KMS-11 (cell line): Measurements from ENCODE around the gene GLIS1.

ENCODE experiments used
- H2AFZ ChIP-seq: fragments of 200-600 bp; sonication (generic); 2 replicates; pipeline ENCODE4 v1.6.1; 2016; ENCODE audit warnings: antibody characterized with exemption, mixed run types, low read depth
- H3K27ac ChIP-seq: fragments of 200-600 bp; sonication (generic); 2 replicates; pipeline ENCODE4 v1.6.1; 2016; ENCODE audit warnings: mild to moderate bottlenecking, mixed run types
- H3K27me3 ChIP-seq: fragments of 200-600 bp; sonication (generic); 2 replicates; pipeline ENCODE4 v1.6.1; 2017; ENCODE audit warnings: mild to moderate bottlenecking, low read depth, mixed run types, moderate library complexity; ENCODE audit not compliant: insufficient read depth
- H3K36me3 ChIP-seq: fragments of 200-600 bp; sonication (generic); 2 replicates; pipeline ENCODE4 v1.6.1; 2017; ENCODE audit warnings: mild to moderate bottlenecking, mixed run types; ENCODE audit not compliant: insufficient read depth
- H3K4me1 ChIP-seq: fragments of 200-600 bp; sonication (generic); 2 replicates; pipeline ENCODE4 v1.6.1; 2016; ENCODE audit warnings: mild to moderate bottlenecking, low read depth, mixed run types; ENCODE audit not compliant: poor library complexity, severe bottlenecking
- H3K4me2 ChIP-seq: fragments of 200-600 bp; sonication (generic); 2 replicates; pipeline ENCODE4 v1.7.0; 2016; ENCODE audit warnings: mild to moderate bottlenecking, mixed run types
- H3K4me3 ChIP-seq: fragments of 200-600 bp; sonication (generic); IDR thresholded peaks from 2 replicates; pipeline ENCODE4 v1.6.1; 2017; ENCODE audit warnings: low read depth, low read length, mixed read lengths; ENCODE audit not compliant: insufficient read depth
- H3K79me2 ChIP-seq: fragments of 200-600 bp; sonication (generic); 2 replicates; pipeline ENCODE4 v1.6.1; 2016; ENCODE audit warnings: low read depth, mixed run types; ENCODE audit not compliant: insufficient read depth
- H3K9ac ChIP-seq: fragments of 200-600 bp; sonication (generic); 2 replicates; pipeline ENCODE4 v1.6.1; 2016; ENCODE audit warnings: mild to moderate bottlenecking, mixed run types
- H4K20me1 ChIP-seq: fragments of 200-600 bp; sonication (generic); 2 replicates; pipeline ENCODE4 v1.6.1; 2016; ENCODE audit warnings: mild to moderate bottlenecking, mixed run types; ENCODE audit not compliant: insufficient read depth
- TF ChIP-seq, protein P1 (sequence below): fragments of 200-600 bp; sonication (generic); conservative IDR thresholded peaks from 2 replicates; pipeline ENCODE4 v1.6.1; 2017; ENCODE audit warnings: low read depth, mild to moderate bottlenecking, antibody characterized with exemption, low read length, moderate library complexity, mixed read lengths

The GLIS1 gene

DNA sequence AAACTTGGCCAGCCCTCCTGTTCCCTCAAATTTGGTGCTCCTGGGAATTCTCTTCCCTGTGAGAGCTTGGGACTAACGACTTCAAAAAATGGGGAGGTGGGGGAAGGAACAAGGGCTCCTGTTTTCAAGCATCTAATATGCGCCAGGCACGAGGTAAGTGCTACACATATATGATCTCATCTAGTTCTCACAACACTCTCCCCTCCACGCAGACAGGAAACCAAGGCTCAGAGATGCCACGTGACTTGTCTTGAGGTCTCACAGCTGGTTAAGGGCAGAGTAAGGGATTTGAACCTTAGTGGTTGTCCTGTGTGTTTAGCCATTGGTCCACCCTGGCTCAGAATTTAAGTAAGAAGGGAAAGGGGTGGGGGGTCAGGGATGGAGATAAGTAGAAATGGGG, 153.8 kb downstream of the GLIS1 start:
- Histone ChIP-seq H3K27ac (no peak overlapping the region; the same call in 1 of the 2 replicates), H3K79me2 (no peaks in the 10 kb centered on the region), H3K4me2 (peak overlapping the region; percentile 40), H3K4me1 (peaks cover 41% of the 10 kb centered on the region), H4K20me1 (no peaks in the 10 kb centered on the region), H3K4me3 (no peak overlapping the region), H3K27me3 (no peaks in the 10 kb centered on the region), H2AFZ (no peak overlapping the region), H3K36me3 (no peaks in the 10 kb centered on the region), H3K9ac (no peak overlapping the region)
- TF ChIP-seq, protein P1, sequence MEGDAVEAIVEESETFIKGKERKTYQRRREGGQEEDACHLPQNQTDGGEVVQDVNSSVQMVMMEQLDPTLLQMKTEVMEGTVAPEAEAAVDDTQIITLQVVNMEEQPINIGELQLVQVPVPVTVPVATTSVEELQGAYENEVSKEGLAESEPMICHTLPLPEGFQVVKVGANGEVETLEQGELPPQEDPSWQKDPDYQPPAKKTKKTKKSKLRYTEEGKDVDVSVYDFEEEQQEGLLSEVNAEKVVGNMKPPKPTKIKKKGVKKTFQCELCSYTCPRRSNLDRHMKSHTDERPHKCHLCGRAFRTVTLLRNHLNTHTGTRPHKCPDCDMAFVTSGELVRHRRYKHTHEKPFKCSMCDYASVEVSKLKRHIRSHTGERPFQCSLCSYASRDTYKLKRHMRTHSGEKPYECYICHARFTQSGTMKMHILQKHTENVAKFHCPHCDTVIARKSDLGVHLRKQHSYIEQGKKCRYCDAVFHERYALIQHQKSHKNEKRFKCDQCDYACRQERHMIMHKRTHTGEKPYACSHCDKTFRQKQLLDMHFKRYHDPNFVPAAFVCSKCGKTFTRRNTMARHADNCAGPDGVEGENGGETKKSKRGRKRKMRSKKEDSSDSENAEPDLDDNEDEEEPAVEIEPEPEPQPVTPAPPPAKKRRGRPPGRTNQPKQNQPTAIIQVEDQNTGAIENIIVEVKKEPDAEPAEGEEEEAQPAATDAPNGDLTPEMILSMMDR, result no peak

DNA sequence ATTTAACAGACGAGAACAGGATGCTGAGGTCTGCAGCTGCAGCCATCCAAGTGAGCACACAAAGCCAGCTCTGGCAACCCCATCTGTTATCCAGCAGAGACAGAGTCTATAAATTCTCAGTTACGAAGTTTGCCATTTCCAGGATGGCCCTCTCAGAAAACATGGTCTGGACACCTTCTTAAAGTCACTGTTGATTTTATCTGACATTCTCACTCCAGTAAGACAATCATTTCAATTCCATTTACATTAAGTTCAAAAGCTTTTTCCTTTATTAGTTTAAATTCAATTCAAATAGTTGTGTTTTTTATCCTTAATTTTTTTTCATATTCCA, 154.2 kb downstream of the GLIS1 start:
- Histone ChIP-seq H3K27me3 (no peaks in the 10 kb centered on the region), H3K4me1 (peaks cover 41% of the 10 kb centered on the region), H3K4me2 (peak overlapping the region; percentile 40), H3K9ac (no peak overlapping the region), H2AFZ (no peak overlapping the region), H4K20me1 (no peaks in the 10 kb centered on the region), H3K27ac (no peak overlapping the region; the same call in 1 of the 2 replicates), H3K79me2 (no peaks in the 10 kb centered on the region), H3K4me3 (no peak overlapping the region), H3K36me3 (no peaks in the 10 kb centered on the region)
- TF ChIP-seq, protein P1, result no peak

DNA sequence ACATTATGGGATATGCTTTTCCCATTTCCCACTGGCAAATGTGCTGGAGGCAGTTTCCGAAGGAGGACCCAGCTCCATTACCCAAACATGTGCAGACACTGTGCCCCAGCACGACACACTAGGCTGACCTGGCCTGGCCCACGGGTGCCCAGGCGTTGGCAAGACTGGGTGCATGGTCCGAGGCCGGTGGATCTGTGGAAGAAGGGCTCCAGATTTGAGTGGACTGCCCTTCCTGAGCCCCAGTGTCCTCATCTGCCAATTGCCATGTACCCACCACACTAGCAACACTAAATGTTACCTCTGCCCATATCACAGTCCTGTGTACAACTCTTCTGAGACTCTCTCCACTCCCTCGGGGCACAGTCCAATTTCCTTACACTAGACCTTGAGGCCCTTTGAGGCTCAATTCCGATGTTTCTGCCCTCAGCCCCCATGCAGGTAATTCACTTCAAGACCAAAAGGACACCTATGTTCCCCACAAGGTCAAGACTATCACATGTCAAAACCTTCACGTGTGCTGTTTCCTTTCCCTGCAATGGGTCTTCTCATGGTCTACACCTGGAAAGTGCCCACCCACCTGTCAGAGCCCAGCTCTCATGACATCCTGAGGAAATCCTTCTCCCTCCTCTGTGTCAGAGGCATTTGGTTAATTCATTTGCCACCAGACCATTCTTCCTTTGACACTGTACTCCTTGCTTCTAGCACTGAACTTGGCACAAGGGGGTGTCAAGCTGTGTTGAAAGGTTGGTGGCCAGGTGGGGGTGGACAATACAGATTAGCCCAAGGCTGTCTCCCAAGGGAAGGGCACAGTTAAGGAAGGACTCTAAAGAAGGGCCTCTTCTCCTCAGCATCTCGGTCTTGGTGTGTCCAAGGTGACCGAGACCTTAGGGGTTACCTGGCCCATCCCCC, 154.8 kb downstream of the GLIS1 start:
- H3K27me3 ChIP-seq, result no peaks in the 10 kb centered on the region
- no peak overlapping the region for H3K9ac ChIP-seq
- H3K27ac ChIP-seq, result no peak overlapping the region
- H3K4me3 ChIP-seq, result no peak overlapping the region
- H3K4me2 ChIP-seq, result no peak overlapping the region; the same call in 1 of the 2 replicates
- H2AFZ ChIP-seq, result no peak overlapping the region
- H3K36me3 ChIP-seq, result no peaks in the 10 kb centered on the region
- H3K79me2 ChIP-seq, result no peaks in the 10 kb centered on the region
- no peaks in the 10 kb centered on the region for H4K20me1 ChIP-seq
- TF ChIP-seq, protein P1, result no peak
- H3K4me1 ChIP-seq, result peaks cover 41% of the 10 kb centered on the region

DNA sequence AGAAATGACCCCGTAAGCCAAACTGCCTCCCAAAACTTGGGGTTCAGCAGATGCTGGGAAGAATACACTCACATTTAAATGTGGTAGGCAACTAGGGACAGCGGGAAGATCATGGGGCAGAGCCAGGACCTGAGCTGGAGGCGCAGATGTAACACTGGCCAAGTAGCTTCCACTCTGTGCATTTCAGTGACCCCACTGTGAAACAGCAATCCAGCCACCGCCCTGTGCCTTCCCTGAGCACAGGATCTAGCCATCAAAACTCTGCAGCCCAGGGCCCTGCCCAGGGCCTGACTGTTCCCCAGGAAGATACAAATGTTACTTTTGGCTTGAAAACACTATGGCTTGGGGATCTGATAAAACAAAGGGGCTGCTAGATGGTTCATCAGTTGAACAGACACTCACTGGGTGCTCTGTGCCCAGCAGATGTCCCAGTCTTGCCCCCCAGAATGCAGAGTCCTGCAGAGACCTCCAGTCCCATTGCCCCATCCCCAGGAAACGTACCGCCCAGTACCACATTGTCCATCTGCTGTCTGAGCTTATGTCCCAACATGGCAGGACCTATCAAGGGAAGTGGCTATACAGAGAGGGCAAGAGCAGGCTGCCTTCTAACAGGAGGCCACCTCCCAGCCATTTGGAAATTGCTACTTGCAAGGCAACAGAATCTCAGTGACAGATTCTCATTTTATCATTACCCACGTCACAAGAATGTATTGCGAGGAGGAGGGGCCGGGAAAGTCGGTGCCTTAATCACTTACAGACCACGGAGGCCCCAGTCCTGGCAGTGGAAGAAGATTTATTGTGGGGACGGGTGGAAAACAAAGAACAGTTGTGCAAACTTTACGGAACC, 155.7 kb downstream of the GLIS1 start:
- TF ChIP-seq, protein P1, result no peak
- no peaks in the 10 kb centered on the region for H3K79me2 ChIP-seq
- H3K27ac ChIP-seq, result peak overlapping the region; percentile 50; the same call in 1 of the 2 replicates
- no peaks in the 10 kb centered on the region for H3K36me3 ChIP-seq
- no peak overlapping the region for H3K4me3 ChIP-seq
- H2AFZ ChIP-seq, result no peak overlapping the region
- peaks cover 41% of the 10 kb centered on the region for H3K4me1 ChIP-seq
- H3K27me3 ChIP-seq, result no peaks in the 10 kb centered on the region
- no peak overlapping the region for H3K9ac ChIP-seq
- peak overlapping the region; percentile 30; the same call in 1 of the 2 replicates for H3K4me2 ChIP-seq
- no peaks in the 10 kb centered on the region for H4K20me1 ChIP-seq
